Measurements from ENCODE around the gene GATA3.

DNA sequence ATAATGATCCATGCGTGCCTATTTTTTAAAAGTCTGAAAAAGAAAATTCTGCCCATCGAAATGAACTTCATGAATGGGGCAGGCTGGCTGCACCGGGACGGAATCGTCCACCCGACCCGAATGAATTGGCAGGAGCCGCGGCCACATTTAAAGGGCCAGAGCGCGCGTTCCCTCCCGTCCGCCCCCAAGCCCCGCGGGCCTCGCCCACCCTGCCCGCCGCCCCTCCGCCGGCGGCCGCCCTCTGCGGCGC lies 319 bp upstream of the GATA3 start:
- TF ChIP-seq, protein P1, sequence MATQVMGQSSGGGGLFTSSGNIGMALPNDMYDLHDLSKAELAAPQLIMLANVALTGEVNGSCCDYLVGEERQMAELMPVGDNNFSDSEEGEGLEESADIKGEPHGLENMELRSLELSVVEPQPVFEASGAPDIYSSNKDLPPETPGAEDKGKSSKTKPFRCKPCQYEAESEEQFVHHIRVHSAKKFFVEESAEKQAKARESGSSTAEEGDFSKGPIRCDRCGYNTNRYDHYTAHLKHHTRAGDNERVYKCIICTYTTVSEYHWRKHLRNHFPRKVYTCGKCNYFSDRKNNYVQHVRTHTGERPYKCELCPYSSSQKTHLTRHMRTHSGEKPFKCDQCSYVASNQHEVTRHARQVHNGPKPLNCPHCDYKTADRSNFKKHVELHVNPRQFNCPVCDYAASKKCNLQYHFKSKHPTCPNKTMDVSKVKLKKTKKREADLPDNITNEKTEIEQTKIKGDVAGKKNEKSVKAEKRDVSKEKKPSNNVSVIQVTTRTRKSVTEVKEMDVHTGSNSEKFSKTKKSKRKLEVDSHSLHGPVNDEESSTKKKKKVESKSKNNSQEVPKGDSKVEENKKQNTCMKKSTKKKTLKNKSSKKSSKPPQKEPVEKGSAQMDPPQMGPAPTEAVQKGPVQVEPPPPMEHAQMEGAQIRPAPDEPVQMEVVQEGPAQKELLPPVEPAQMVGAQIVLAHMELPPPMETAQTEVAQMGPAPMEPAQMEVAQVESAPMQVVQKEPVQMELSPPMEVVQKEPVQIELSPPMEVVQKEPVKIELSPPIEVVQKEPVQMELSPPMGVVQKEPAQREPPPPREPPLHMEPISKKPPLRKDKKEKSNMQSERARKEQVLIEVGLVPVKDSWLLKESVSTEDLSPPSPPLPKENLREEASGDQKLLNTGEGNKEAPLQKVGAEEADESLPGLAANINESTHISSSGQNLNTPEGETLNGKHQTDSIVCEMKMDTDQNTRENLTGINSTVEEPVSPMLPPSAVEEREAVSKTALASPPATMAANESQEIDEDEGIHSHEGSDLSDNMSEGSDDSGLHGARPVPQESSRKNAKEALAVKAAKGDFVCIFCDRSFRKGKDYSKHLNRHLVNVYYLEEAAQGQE (IDR thresholded peaks at IDR 0.05; ENCODE audit: borderline replicate concordance) = no peak
- TF ChIP-seq, protein P2, sequence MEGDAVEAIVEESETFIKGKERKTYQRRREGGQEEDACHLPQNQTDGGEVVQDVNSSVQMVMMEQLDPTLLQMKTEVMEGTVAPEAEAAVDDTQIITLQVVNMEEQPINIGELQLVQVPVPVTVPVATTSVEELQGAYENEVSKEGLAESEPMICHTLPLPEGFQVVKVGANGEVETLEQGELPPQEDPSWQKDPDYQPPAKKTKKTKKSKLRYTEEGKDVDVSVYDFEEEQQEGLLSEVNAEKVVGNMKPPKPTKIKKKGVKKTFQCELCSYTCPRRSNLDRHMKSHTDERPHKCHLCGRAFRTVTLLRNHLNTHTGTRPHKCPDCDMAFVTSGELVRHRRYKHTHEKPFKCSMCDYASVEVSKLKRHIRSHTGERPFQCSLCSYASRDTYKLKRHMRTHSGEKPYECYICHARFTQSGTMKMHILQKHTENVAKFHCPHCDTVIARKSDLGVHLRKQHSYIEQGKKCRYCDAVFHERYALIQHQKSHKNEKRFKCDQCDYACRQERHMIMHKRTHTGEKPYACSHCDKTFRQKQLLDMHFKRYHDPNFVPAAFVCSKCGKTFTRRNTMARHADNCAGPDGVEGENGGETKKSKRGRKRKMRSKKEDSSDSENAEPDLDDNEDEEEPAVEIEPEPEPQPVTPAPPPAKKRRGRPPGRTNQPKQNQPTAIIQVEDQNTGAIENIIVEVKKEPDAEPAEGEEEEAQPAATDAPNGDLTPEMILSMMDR (IDR thresholded peaks at IDR 0.05; ENCODE audit: poor library complexity, severe bottlenecking) = no peak
- TF ChIP-seq TAF1 (IDR thresholded peaks at IDR 0.05; ENCODE audit: low read depth) = no peak
- no peak for TF ChIP-seq RAD21 (conservative IDR thresholded peaks at IDR 0.05)
- no peak for TF ChIP-seq EP300 (conservative IDR thresholded peaks at IDR 0.05; ENCODE audit: poor library complexity, severe bottlenecking)

Measured in neural cell (in vitro differentiated cells).